Measurements from ENCODE around the gene NSG2.

DNA sequence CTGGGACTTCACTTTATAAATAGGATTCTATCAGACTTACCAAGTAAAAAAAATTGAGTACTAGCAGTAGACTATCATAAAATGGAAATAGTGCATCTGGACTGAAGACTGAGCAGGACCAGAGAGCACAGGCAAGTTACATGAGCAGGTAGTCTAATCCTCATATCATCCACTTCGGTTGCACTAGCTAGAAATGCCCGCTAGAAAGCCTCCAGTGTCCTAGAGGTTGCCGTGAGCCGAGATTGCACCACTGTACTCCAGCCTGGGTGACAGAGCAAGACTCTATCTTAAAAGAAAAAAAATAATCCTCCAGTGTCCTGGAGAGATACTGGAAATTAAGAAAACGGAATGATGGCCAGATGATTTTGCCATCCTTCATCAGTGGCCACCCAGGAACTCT is 36.6 kb upstream of the NSG2 start:
- no peak for TF ChIP-seq POLR2A (IDR thresholded peaks at IDR 0.05; ENCODE audit: low read length)
- TF ChIP-seq GATA1 (IDR thresholded peaks at IDR 0.05; ENCODE audit: low read depth, low read length), result no peak

All from erythroblast (primary cell).